A549 (cell line): ENCODE data around the gene PER1. TPM values are rescaled to one million over a fixed set of nuclear protein-coding genes. Genes with fewer than 3 reads are reported as not detected.

Source experiments
- ATAC-seq, 2 experiments: fragments of 200-7000 bp in 1 of 2; fragments of >200 bp in 1 of 2; cut with Nextera tagmentation in 1 of 2; cut with Tn5 transposase in 1 of 2; 3 replicates each; pipeline versions ENCODE4 v1.8.0 to v1.9.1; 2018 to 2020; ENCODE audit warnings: mild to moderate bottlenecking in 1 of 2, moderate library complexity in 1 of 2
- CTCF ChIA-PET: fragments of 300-600 bp; sonication (Branson Sonifier 250); formaldehyde crosslinking; extraction: SDS; loops from one replicate; lab custom pipeline; 2021; ENCODE audit warnings: antibody characterized with exemption, inconsistent platforms; lab: Yijun Ruan, JAX
- POLR2A ChIA-PET: fragments of 350-600 bp; formaldehyde crosslinking; extraction: SDS; loops from one replicate; lab custom pipeline; 2021; ENCODE audit warnings: antibody characterized with exemption, inconsistent platforms; lab: Yijun Ruan, JAX
- DNase-seq, 2 experiments: peaks; one replicate each; pipeline versions ENCODE4 v3.0.0 to v3.0.0-alpha.2; 2011 to 2016; ENCODE audit warnings: low read depth in 1 of 2, low spot score in 1 of 2
- FAIRE-seq: peaks from 2 replicates; lab custom pipeline; 2011; peaks lifted over from hg19 to GRCh38; lab: Jason Lieb, UNC
- H3K27ac ChIP-seq, 2 experiments: fragments of >200 bp; sonication (Bioruptor Twin); formaldehyde crosslinking; 3 replicates each; pipeline ENCODE4 v1.5.1; 2016 to 2017
- H3K4me1 ChIP-seq: fragments of >200 bp; sonication (Bioruptor Twin); formaldehyde crosslinking; 3 replicates; pipeline ENCODE4 v1.6.1; 2016
- H3K4me2 ChIP-seq: fragments of >200 bp; sonication (Bioruptor Twin); formaldehyde crosslinking; 3 replicates; pipeline ENCODE4 v1.6.1; 2016
- H3K4me3 ChIP-seq: fragments of >200 bp; sonication (Bioruptor Twin); formaldehyde crosslinking; 3 replicates; pipeline ENCODE4 v1.5.1; 2016
- H3K9me3 ChIP-seq: fragments of >200 bp; sonication (Bioruptor Twin); formaldehyde crosslinking; 3 replicates; pipeline ENCODE4 v1.6.1; 2016
- CBX8 ChIP-seq: fragments of 200-600 bp; sonication (generic); IDR thresholded peaks from 2 replicates; pipeline ENCODE4 v1.6.1; 2016
- CHD2 ChIP-seq: fragments of 150-350 bp; IDR thresholded peaks from 2 replicates; pipeline ENCODE4 v1.6.1; 2014; ENCODE audit warnings: low read length; ENCODE audit not compliant: partially characterized antibody
- CHD4 ChIP-seq: fragments of 200-600 bp; sonication (generic); IDR thresholded peaks from 2 replicates; pipeline ENCODE4 v1.6.1; 2016; ENCODE audit warnings: antibody characterized with exemption, mild to moderate bottlenecking, borderline replicate concordance
- EHMT2 ChIP-seq: fragments of 200-600 bp; sonication (generic); IDR thresholded peaks from 2 replicates; pipeline ENCODE4 v1.6.1; 2016; ENCODE audit warnings: antibody characterized with exemption, low read depth, mild to moderate bottlenecking, moderate library complexity
- ESRRA ChIP-seq: fragments of 150-350 bp; IDR thresholded peaks from 2 replicates; pipeline ENCODE4 v1.6.1; 2014; ENCODE audit warnings: mild to moderate bottlenecking, low read length, borderline replicate concordance
- FOSL2 ChIP-seq, 2 experiments: fragments of 450-650 bp in 1 of 2; fragments of >200 bp in 1 of 2; sonication (Bioruptor Twin) in 1 of 2; formaldehyde crosslinking; IDR thresholded peaks; 2 replicates each; pipeline versions ENCODE4 v1.5.0 to v1.6.1; 2016 to 2020; ENCODE audit warnings: mild to moderate bottlenecking in 1 of 2, moderate library complexity in 1 of 2
- HES2 ChIP-seq: fragments of >200 bp; sonication (Bioruptor Twin); formaldehyde crosslinking; IDR thresholded peaks from 2 replicates; pipeline ENCODE4 v1.6.1; 2016
- HMGXB4 ChIP-seq: fragments of 250-450 bp; sonication (Bioruptor Pico); IDR thresholded peaks from 2 replicates; pipeline ENCODE4 v1.5.0; 2021; ENCODE audit warnings: mild to moderate bottlenecking, moderate library complexity, borderline replicate concordance
- HOXB13 ChIP-seq: fragments of 250-450 bp; sonication (Bioruptor Pico); IDR thresholded peaks from 2 replicates; pipeline ENCODE4 v1.5.0; 2020; ENCODE audit warnings: low read depth, mild to moderate bottlenecking, moderate library complexity
- HOXB5 ChIP-seq: fragments of 250-450 bp; sonication (Bioruptor Pico); IDR thresholded peaks from 2 replicates; pipeline ENCODE4 v1.5.0; 2020; ENCODE audit warnings: mild to moderate bottlenecking, moderate library complexity
- JUNB ChIP-seq: fragments of >200 bp; sonication (Bioruptor Twin); formaldehyde crosslinking; IDR thresholded peaks from 2 replicates; pipeline ENCODE4 v1.6.1; 2016
- KDM1A ChIP-seq: fragments of 200-600 bp; sonication (generic); IDR thresholded peaks from 2 replicates; pipeline ENCODE4 v1.6.1; 2016; ENCODE audit warnings: low read depth, mild to moderate bottlenecking
- KDM5A ChIP-seq: fragments of 200-600 bp; sonication (generic); IDR thresholded peaks from 2 replicates; pipeline ENCODE4 v1.6.1; 2016; ENCODE audit warnings: antibody characterized with exemption, mild to moderate bottlenecking
- MYC ChIP-seq: IDR thresholded peaks from 2 replicates; pipeline ENCODE4 v1.6.1; 2012; ENCODE audit warnings: mild to moderate bottlenecking, inconsistent platforms, low read length, improper control_type of control experiment, borderline replicate concordance
- NFE2L2 ChIP-seq: fragments of 150-350 bp; conservative IDR thresholded peaks from 2 replicates; pipeline ENCODE4 v1.6.1; 2014; ENCODE audit warnings: low read length
- NR3C1 ChIP-seq: fragments of >200 bp; sonication (Bioruptor Twin); formaldehyde crosslinking; IDR thresholded peaks from 3 replicates; pipeline ENCODE4 v1.6.1; 2017
- POLR2AphosphoS2 ChIP-seq: conservative IDR thresholded peaks from 2 replicates; pipeline ENCODE4 v1.6.1; 2012; ENCODE audit warnings: low read length, improper control_type of control experiment, inconsistent platforms
- RAD21 ChIP-seq, 2 experiments: fragments of >200 bp in 1 of 2; sonication (Bioruptor Twin) in 1 of 2; formaldehyde crosslinking in 1 of 2; IDR thresholded peaks in 1 of 2; conservative IDR thresholded peaks in 1 of 2; 2 replicates in 1 of 2; 3 replicates in 1 of 2; pipeline ENCODE4 v1.6.1; 2012 to 2018; ENCODE audit warnings: inconsistent platforms in 1 of 2
- RCOR1 ChIP-seq: fragments of 150-350 bp; IDR thresholded peaks from 2 replicates; pipeline ENCODE4 v1.6.1; 2014; ENCODE audit warnings: antibody characterized with exemption, low read length, low read depth
- TFCP2L1 ChIP-seq: fragments of 250-450 bp; sonication (Bioruptor Pico); IDR thresholded peaks from 2 replicates; pipeline ENCODE4 v1.5.0; 2021; ENCODE audit warnings: mild to moderate bottlenecking
- TP53 ChIP-seq: fragments of 250-450 bp; sonication (Bioruptor Pico); IDR thresholded peaks from 2 replicates; pipeline ENCODE4 v1.5.0; 2021; ENCODE audit warnings: mild to moderate bottlenecking, moderate library complexity
- ZFP36 ChIP-seq: fragments of 450-650 bp; IDR thresholded peaks from 2 replicates; pipeline ENCODE4 v1.6.1; 2014; ENCODE audit warnings: borderline replicate concordance; ENCODE audit not compliant: partially characterized antibody
- WGBS: methylation state at CpG from one replicate; pipeline ENCODE4 v1.1.6; 2017; ENCODE audit errors: missing lambda C conversion rate; 5-methylcytosine and 5-hydroxymethylcytosine counted together
- polyA plus RNA-seq, 4 experiments: library from polyadenylated mRNA; depleted of rRNA in 3 of 4; stranded (reverse); fragments of >200 nt; fragmentation: RNase III in 1 of 4; extraction: RNeasy Plus Mini Kit Qiagen cat#74134 plus additional on column Dnase treatment in 1 of 4; gene quantifications; 2 replicates in 3 of 4; 3 replicates in 1 of 4; pipeline ENCODE4 v1.2.3, GENCODE V29; 2011 to 2017
- TF ChIP-seq, protein P1 (sequence below): fragments of 150-350 bp; IDR thresholded peaks from 2 replicates; pipeline ENCODE4 v1.6.1; 2014; ENCODE audit warnings: low read depth, mild to moderate bottlenecking, low read length

Gene PER1
- polyA plus RNA-seq, 2 of the 4 experiments (the other 2 are of a cell fraction), result 5.5 to 8.7 TPM

GRCh38 chr17:8153525-8153956 lies 1.3 kb upstream of the PER1 start (continued):
- TF ChIP-seq CBX8 (no peak), HOXB5 (CRISPR knock-in tag) (no peak), NR3C1 (no peak), RCOR1 (no peak), MYC (0 out of 2 replicates have a peak, but pooled peaks have one; percentile 39), POLR2AphosphoS2 (0 out of 2 replicates have a peak, but pooled peaks have one; percentile 37)

DNA sequence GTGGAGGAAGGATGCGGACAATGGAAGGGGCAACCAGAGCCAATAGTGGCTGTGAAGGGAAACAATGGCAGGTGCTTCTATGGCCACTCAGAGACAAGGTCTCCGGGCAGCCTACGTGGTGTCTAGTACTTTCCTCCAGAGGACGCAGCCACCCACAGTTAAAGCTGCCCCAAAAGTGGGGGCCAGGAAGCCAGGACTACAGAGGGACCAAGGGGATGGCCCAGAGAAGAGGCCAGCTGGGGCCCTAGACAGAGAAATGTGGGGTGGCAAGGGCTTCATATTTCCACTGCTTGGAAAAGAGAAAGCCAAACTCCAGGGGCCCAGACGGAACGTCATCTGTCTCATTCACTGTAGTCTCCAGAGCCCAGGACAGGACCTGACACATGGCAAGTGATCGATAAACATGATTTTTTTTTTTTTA lies 837 bp upstream of the PER1 start:
- ATAC-seq (no peak), DNase-seq (no peak), FAIRE-seq (no peak)
- H3K4me3 ChIP-seq, result no peak overlapping the region; the same call in 2 of the 3 replicates
- 80% methylated on average over 7 of the region's 7 CpGs for WGBS
- H3K27ac ChIP-seq, result peak overlapping the region; percentile 89 to 93
- CTCF ChIA-PET, result interaction anchor here (0.7 to 19.5 kb wide), 7 partner anchors 14 to 148 kb away, joined by 3 to 601 read pairs (median 4); no protein-coding TSS in a partner anchor
- H3K9me3 ChIP-seq, result no peaks in the 10 kb centered on the region
- POLR2A ChIA-PET, result interaction anchor here (0.9 to 1.6 kb wide), 2 partner anchors 33 to 70 kb away, joined by 3 to 5 read pairs; no protein-coding TSS in a partner anchor
- H3K4me1 ChIP-seq, result peaks cover 46% of the 10 kb centered on the region
- TF ChIP-seq KDM5A, result no peak
- TF ChIP-seq FOSL2 (IDR thresholded peaks at IDR 0.05), result no peak
- no peak for TF ChIP-seq FOSL2 (CRISPR knock-in tag; IDR thresholded peaks at IDR 0.05)
- no peak for TF ChIP-seq CHD4
- TF ChIP-seq KDM1A, result no peak
- TF ChIP-seq HOXB13 (CRISPR knock-in tag), result no peak
- no peak for TF ChIP-seq JUNB
- TF ChIP-seq CHD2, result no peak
- no peak for TF ChIP-seq ZFP36
- TF ChIP-seq TFCP2L1, result no peak
- TF ChIP-seq ESRRA, result no peak
- no peak for TF ChIP-seq NFE2L2
- H3K4me2 ChIP-seq, result peak overlapping the region; percentile 78

- Histone ChIP-seq H3K4me1 (peaks cover 42% of the 10 kb centered on the region), H3K27ac (peak overlapping the region; percentile 89 to 93), H3K4me2 (peak overlapping the region; percentile 78), H3K9me3 (no peaks in the 10 kb centered on the region), H3K4me3 (peak overlapping the region; percentile 49)
- DNase-seq, result no peak
- no peak for FAIRE-seq
- 36% methylated on average over 22 of the region's 22 CpGs for WGBS
- ChIA-PET CTCF (interaction anchor here (1.2 to 26.5 kb wide), 3 partner anchors 1 to 33 kb away, joined by 4 to 601 read pairs (median 601); partner anchors contain the start of genes PER1 and VAMP2), POLR2A (interaction anchor here (0.8 to 1.3 kb wide), 5 partner anchors 11 to 40 kb away, joined by 4 to 12 read pairs (median 5); no protein-coding TSS in a partner anchor)
- TF ChIP-seq, protein P1, sequence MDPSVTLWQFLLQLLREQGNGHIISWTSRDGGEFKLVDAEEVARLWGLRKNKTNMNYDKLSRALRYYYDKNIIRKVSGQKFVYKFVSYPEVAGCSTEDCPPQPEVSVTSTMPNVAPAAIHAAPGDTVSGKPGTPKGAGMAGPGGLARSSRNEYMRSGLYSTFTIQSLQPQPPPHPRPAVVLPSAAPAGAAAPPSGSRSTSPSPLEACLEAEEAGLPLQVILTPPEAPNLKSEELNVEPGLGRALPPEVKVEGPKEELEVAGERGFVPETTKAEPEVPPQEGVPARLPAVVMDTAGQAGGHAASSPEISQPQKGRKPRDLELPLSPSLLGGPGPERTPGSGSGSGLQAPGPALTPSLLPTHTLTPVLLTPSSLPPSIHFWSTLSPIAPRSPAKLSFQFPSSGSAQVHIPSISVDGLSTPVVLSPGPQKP, result no peak
- TF ChIP-seq EHMT2 (no peak), TP53 (CRISPR knock-in tag) (no peak), HES2 (no peak), MYC (no peak), CHD2 (peak; percentile 7), HOXB5 (CRISPR knock-in tag) (no peak), HMGXB4 (CRISPR knock-in tag) (no peak), RAD21 (conservative IDR thresholded peaks at IDR 0.05 in 1 of 2, IDR thresholded peaks at IDR 0.05 in 1 of 2) (no peak)
- ATAC-seq, result no peak
Observed at GRCh38 chr17:8151641-8152111, 528 bp downstream of the PER1 start.
